ENCODE results near the gene EPHA2.
"Not testable (repeated sequence)": the region's sequence is repeated elsewhere in the genome, so short reads cannot be mapped to it uniquely, and the experiment has no call there.

Gene EPHA2

GRCh38 chr1:16117369-16117768 is 38.5 kb downstream of the EPHA2 start:
- DNase-seq: no peak

- no peak for DNase-seq
These were observed 39.2 kb downstream of the EPHA2 start for GRCh38 chr1:16116625-16117024.

DNA sequence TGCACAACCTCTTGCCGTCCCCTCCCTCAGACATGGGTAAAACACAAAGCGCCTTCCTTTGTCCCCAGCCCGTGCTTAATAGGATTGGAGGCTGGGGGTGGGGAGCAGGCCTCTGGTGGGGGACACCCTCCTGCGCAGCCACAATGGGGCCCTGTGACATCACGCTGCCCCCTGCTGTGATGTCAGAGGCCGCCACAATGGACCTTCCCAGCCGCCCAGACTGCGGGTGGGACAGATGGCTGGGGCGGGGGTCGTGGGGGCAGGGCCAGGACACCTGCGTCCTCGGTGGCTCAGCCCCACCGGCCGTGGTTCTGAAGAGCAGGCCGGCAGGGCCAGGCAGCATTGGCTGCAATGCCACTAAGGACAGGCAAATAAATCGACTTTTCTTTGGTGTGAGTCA is 39.9 kb downstream of the EPHA2 start:
- peak in 1 of 2 experiments; percentile 2 for DNase-seq

- no peak for DNase-seq
These were observed 40.3 kb downstream of the EPHA2 start for GRCh38 chr1:16115468-16115983.

- DNase-seq: no peak
These were observed 41.1 kb downstream of the EPHA2 start for GRCh38 chr1:16114527-16115467.

- no peak for DNase-seq
These were observed 43.0 kb downstream of the EPHA2 start for GRCh38 chr1:16112596-16113555.

DNA sequence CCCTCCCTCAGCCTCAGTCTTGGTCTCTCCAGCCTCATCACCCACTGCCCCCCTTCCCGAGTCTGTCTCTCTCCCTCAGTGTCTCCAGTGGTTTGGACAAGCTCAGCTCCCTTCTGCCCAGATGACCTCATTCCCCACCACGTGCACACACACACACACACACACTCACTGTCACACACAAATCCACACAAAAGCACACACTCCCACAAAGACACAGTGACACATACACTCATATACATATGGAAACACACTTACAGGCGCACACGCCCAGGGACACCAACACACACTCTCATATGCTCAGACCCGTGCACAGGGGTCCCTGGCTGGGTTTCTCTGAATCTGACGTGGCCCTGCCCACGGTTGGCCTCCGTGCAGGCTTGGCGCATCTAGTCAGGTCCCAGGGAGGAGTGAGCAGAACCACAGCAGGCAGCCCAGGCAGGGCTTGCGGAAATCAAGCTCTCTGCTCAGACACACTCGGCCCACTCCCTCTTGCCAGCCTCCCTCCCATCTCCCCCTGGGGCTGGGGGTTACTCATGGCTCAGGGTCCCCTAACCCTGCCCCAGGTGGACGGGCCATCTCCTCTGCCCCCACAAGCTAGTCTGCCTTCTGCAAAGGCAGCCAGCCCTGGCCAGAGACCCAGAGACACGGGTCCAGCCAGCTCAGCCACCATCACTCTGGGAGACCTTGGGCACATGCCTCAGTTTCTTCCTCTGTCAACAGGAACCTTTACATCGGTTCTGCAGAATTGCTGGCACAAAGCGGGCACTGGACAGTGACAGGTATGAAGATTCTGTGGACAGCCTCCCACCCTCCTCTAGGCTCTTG is 43.9 kb downstream of the EPHA2 start:
- no peak for DNase-seq

DNA sequence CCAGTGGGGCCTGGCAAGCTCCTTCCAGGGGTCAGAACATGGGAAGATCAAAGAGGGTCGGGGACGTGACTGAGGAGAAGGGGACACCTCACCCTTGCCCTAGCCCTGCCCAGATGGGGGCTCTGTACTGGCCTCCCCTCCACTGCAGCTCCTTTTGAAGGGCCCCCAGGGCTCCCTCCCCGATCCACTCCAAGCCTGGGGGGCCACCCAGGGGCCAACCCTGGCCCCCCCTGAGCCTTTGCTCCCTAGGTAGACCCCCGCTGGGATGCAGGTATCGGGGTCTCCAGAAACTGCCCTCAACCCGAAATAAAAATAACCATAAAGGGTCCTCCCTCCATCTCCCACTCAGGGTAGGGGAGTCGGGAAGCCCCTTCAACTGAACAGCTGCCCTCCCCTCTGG is 45.0 kb downstream of the EPHA2 start:
- no peak for DNase-seq

DNA sequence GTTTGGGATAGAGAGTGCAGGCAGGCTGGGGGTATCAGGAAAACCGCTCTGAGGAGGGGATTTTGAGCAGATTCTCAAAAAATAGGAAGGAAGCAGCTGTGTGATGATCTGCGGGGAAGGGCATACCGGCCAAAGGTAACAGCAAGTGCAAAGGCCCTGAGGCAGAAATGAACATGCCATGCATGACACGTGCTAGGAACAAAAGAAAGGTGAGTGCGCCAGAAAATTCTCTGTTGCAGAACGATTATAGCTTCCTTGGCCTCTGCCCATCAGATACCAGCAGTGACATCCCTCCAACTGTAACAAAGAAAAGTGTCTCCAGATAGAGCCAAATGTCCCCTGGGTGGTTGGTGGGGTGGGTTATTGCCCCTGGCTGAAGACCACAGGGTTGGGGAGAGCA is 45.4 kb downstream of the EPHA2 start:
- no peak for DNase-seq

DNA sequence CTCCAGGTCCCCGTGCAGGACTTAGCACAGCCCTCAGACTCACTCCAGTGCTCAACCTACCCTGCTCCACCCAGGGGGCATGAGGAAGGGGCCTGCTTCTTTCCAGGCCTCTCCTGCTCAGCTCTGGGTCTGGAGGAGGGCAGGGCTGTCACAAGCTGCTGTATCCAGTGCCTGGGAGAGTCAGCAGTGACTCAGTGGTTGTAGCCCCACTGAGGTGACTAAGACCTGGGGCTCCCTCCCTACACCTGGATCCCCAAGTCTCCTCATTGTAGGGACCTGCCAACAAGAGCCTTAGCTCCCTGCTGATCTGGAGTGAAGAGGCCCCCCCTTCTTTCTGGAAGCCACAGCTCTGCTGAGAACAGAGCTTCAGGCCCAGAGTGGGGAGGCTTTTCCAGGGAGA is 46.3 kb downstream of the EPHA2 start:
- no peak for DNase-seq

GRCh38 chr1:16107039-16107438 is 48.8 kb downstream of the EPHA2 start:
- DNase-seq: not testable (repeated sequence)

DNA sequence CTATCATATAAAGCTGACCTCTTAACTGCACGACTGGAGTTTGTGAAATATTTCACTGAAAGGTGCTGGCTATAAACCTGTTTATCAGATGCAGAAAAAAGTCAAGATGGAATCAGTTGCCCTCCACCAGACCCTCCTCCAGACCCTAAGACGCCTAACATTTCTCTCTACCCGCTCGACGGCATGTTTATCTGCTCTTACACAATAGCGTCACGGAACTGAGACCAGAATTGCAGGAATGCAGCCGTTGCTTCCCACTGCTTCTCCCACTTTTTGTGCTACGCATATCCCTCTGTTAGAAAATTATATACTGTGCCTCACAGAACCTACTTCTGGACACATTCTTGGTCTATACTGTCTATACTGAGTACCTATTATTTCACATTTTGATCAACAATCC is 54.2 kb downstream of the EPHA2 start:
- no peak for DNase-seq

DNA sequence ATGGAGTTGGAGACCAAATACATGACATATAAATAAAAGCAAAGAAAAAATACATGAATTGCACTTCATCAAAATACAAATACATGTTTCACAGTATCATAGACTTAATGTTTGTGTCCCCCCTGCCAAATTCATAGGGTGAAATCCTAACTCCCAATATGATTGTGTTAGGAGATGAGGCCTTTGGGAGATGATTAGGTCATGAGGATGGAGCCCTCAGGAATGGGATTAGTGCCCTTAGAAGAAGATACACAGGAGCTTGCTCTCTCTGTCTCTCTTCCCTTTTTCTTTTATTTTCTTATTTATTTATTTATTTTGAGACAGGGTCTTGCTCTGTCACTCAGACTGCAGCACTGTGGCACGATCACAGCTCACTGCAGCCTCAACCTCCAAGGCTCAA is 56.5 kb downstream of the EPHA2 start:
- no peak for DNase-seq

- no peak for DNase-seq
These were observed 60.4 kb downstream of the EPHA2 start for GRCh38 chr1:16095447-16095846.

DNA sequence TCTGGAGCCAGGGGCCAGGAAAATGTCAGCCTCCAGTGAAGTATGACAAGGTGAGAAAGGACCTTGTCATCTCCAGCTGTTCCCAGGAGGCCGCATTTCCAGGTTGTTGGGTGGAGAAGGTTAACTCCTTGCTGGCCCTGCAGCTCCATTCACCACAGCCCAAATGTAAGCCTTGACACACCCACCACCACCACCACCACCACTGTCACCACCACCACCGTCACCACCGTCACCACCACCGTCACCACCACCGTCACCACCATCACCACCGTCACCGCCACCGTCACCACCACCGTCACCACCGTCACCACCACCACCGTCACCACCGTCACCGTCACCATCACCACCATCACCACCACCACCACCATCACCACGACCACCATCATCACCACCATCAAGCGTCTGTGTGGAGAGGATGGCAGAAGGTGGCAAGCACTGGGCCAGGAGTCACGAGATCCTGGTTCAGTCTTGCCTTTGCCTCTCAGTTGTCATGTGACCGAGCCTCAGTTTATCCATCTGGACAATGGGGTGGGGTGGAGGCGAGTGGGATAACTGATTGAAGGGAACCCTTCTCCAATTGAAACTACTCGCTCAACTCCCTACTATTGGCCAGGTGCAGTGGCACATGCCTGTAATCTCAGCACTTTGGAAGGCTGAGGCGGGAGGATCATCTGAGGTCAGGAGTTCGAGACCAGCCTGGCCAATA is 61.3 kb downstream of the EPHA2 start:
- DNase-seq: no peak

DNA sequence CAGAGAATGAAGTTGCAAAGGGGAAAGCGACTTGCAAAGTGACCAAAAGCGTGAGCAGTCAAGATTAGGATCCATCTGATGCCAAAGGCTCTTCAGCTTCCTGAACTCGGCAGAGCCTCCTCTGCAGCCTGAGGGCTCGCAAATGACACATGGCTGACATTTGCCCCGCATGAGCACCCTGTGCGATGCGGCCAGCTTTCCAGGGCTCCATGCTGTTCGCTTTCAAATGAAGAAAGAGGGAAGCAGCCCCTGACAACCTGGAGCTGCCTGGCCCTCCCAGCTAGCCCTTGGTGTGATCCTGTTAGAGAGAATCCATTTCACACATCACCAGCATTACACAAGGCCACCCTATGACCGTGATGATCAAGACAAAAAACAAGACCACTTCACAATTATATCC is 62.3 kb downstream of the EPHA2 start:
- DNase-seq: no peak

DNA sequence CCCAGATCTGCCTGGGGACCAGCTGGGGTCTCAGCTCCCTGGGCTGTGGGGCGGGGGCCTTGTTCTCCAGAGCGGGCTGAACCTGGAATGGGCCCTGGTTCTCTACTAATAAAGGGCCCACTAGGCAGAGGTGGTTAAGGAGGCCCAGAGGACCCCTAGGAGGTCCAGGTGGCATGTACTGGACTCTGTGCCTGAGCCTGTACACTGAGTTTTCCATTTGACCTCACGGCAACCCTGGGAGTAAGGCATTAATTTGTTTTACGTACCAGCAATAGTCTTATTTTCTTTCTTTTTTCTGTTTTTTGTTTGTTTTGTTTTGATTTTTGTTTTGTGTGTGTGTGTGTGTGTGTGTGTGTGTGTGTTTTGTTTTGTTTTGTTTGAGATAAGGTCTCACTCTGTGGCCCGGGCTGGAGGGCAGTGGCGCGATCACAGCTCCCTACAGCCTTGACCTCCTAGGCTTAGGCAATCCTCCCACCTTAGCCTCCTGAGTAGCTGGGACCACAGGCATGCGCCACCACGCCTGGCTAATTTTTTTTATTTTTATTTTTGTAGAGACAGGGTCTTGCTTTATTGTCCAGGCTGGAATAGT is 62.9 kb downstream of the EPHA2 start:
- no peak for DNase-seq

- DNase-seq: no peak
These were observed 63.6 kb downstream of the EPHA2 start for GRCh38 chr1:16092097-16092922.

GRCh38 chr1:16091296-16091695 is 64.6 kb downstream of the EPHA2 start:
- no peak for DNase-seq

DNA sequence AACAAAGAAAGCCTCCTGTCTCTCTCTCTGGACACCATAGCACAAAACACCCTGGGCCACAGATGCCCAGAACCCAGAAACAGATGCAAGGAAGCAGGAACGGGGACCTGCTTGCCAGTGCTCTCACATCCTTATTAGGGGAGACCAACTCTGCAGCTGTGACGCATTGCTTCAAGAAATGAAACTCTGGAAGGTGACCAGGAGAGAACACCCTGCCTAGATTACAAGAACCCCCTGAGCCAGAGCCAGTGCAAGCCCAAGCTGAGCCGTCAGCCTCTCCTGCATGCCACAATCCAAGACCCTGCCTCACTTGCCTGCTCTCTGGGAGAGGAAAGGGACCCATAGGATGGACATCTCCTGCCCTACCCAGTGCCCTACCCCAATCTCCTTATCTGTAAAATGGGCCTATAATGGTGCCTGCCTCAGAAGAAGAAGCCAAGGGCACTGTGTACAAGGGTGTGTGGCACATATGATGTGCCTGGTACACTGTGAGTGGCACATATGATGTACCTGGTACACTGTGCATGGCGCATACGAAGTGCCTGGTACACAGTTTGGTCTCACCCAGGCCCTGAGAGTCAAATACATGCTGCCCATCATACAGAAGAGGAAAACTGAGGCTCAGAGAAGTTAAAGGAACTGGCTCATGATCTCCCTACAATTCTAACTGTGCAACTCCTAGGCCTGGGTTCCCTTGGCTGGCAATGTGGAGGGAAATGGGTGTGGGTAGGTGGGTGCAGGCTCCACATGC is 65.6 kb downstream of the EPHA2 start:
- DNase-seq: no peak

Data from NCI-H524 (cell line).